H1 (cell line): ENCODE data around the gene SART1. TPM values are rescaled to one million over a fixed set of nuclear protein-coding genes. Genes with fewer than 3 reads are reported as not detected.

Source experiments
- CTCF ChIA-PET: fragments of 300-600 bp; sonication (Branson Sonifier 250); formaldehyde crosslinking; loops from one replicate; lab custom pipeline; 2021; ENCODE audit not compliant: partially characterized antibody; lab: Charles Lee
- POLR2A ChIA-PET: fragments of 300-600 bp; sonication (Branson Sonifier 250); formaldehyde crosslinking; loops from one replicate; lab custom pipeline; 2021; ENCODE audit warnings: inconsistent platforms; ENCODE audit not compliant: partially characterized antibody; lab: Charles Lee
- DNase-seq, 2 experiments: peaks; one replicate each; pipeline versions ENCODE4 v3.0.0 to v3.0.0-alpha.2; 2010 to 2022; ENCODE audit warnings: low spot score in 2 of 2, low read depth in 1 of 2, mixed read lengths in 1 of 2
- FAIRE-seq: peaks from 2 replicates; lab custom pipeline; 2011; peaks lifted over from hg19 to GRCh38; lab: Jason Lieb, UNC
- H2AFZ ChIP-seq: 2 replicates; pipeline ENCODE4 v1.8.1; 2012; ENCODE audit warnings: low read length, inconsistent platforms
- H2AK5ac ChIP-seq: 2 replicates; pipeline ENCODE4 v1.6.1; 2013; ENCODE audit warnings: low read depth, low read length
- H2BK120ac ChIP-seq: replicated peaks from 2 replicates; pipeline ENCODE3; 2013; ENCODE audit warnings: low read depth, low read length, inconsistent platforms
- H2BK12ac ChIP-seq: 2 replicates; pipeline ENCODE4 v1.6.1; 2013; ENCODE audit warnings: low read depth, low read length
- H2BK15ac ChIP-seq: 2 replicates; pipeline ENCODE4 v1.6.1; 2013; ENCODE audit warnings: low read length
- H2BK20ac ChIP-seq: 2 replicates; pipeline ENCODE4 v1.6.1; 2013; ENCODE audit warnings: low read length
- H2BK5ac ChIP-seq: 2 replicates; pipeline ENCODE4 v1.6.1; 2013; ENCODE audit warnings: low read depth, low read length
- H3K14ac ChIP-seq: 2 replicates; pipeline ENCODE4 v1.6.1; 2013; ENCODE audit warnings: inconsistent platforms; ENCODE audit not compliant: insufficient read length
- H3K18ac ChIP-seq: 2 replicates; pipeline ENCODE4 v1.6.1; 2013; ENCODE audit warnings: low read length; ENCODE audit errors: extremely low read depth
- H3K23ac ChIP-seq: 2 replicates; pipeline ENCODE4 v1.6.1; 2013; ENCODE audit warnings: inconsistent platforms; ENCODE audit not compliant: insufficient read length
- H3K23me2 ChIP-seq: 2 replicates; pipeline ENCODE4 v1.6.1; 2013; ENCODE audit warnings: low read depth, low read length
- H3K27ac ChIP-seq: 2 replicates; pipeline ENCODE4 v1.6.1; 2011; ENCODE audit warnings: low read depth, low read length, inconsistent platforms
- H3K27me3 ChIP-seq, 4 experiments: replicated peaks in 1 of 4; 1 replicate in 1 of 4; 2 replicates in 3 of 4; pipeline versions ENCODE4 v1.6.1 to v1.8.1; 2011 to 2013; ENCODE audit warnings: low read length in 3 of 4, mild to moderate bottlenecking in 3 of 4, inconsistent platforms in 2 of 4, mixed read lengths in 2 of 4, moderate library complexity in 1 of 4; ENCODE audit not compliant: control insufficient read depth in 3 of 4, insufficient read depth in 3 of 4; ENCODE audit errors: extremely low read depth in 1 of 4
- H3K36me3 ChIP-seq, 4 experiments: 2 replicates each; pipeline versions ENCODE4 v1.6.1 to v1.8.1; 2011 to 2013; ENCODE audit warnings: mild to moderate bottlenecking in 4 of 4, low read length in 3 of 4, moderate library complexity in 2 of 4, control low read depth in 1 of 4, inconsistent platforms in 1 of 4; ENCODE audit not compliant: insufficient read depth in 4 of 4, control insufficient read depth in 2 of 4
- H3K4ac ChIP-seq: replicated peaks from 2 replicates; pipeline ENCODE3; 2013; ENCODE audit warnings: low read length, low read depth, mixed read lengths, inconsistent platforms; ENCODE audit not compliant: insufficient read length
- H3K4me1 ChIP-seq, 4 experiments: replicated peaks in 1 of 4; 1 replicate in 1 of 4; 2 replicates in 3 of 4; pipeline versions ENCODE4 v1.6.1 to v1.8.1; 2011 to 2013; ENCODE audit warnings: low read length in 3 of 4, inconsistent platforms in 2 of 4, mixed read lengths in 1 of 4; ENCODE audit not compliant: insufficient read depth in 4 of 4, control insufficient read depth in 3 of 4
- H3K4me2 ChIP-seq, 2 experiments: 2 replicates each; pipeline versions ENCODE4 v1.6.1 to v1.8.1; 2011 to 2013; ENCODE audit warnings: low read depth in 2 of 2, low read length in 2 of 2, control low read depth in 1 of 2, inconsistent platforms in 1 of 2, mild to moderate bottlenecking in 1 of 2; ENCODE audit not compliant: insufficient read depth in 1 of 2
- H3K4me3 ChIP-seq, 4 experiments: fragments of 200-600, 300-600 bp in 1 of 4; sonication (generic), shearing (Covaris generic), sonication (Bioruptor Twin) in 1 of 4; 2 replicates each; pipeline versions ENCODE4 v1.5.1 to v1.8.1; 2011 to 2016; ENCODE audit warnings: low read length in 4 of 4, low read depth in 3 of 4, control low read depth in 2 of 4, inconsistent platforms in 2 of 4, mild to moderate bottlenecking in 2 of 4, mixed read lengths in 1 of 4, moderate library complexity in 1 of 4; ENCODE audit not compliant: insufficient read depth in 2 of 4; ENCODE audit errors: extremely low read depth in 1 of 4
- H3K56ac ChIP-seq: replicated peaks from 2 replicates; pipeline ENCODE3; 2013; ENCODE audit warnings: low read depth, mild to moderate bottlenecking, mixed read lengths, low read length, inconsistent platforms; ENCODE audit not compliant: insufficient read length
- H3K79me1 ChIP-seq: 2 replicates; pipeline ENCODE4 v1.6.1; 2013; ENCODE audit warnings: low read depth, low read length, control low read depth
- H3K79me2 ChIP-seq, 2 experiments: 2 replicates each; pipeline versions ENCODE4 v1.6.1 to v1.8.1; 2012 to 2013; ENCODE audit warnings: low read length in 2 of 2, mild to moderate bottlenecking in 2 of 2, inconsistent platforms in 1 of 2; ENCODE audit not compliant: insufficient read depth in 2 of 2, control insufficient read depth in 1 of 2
- H3K9ac ChIP-seq, 4 experiments: replicated peaks in 1 of 4; 1 replicate in 1 of 4; 2 replicates in 3 of 4; pipeline versions ENCODE4 v1.6.1 to v1.8.1; 2011 to 2013; ENCODE audit warnings: low read depth in 3 of 4, low read length in 3 of 4, control low read depth in 2 of 4, mild to moderate bottlenecking in 2 of 4, moderate library complexity in 2 of 4, inconsistent platforms in 1 of 4; ENCODE audit errors: extremely low read depth in 1 of 4
- H3K9me3 ChIP-seq, 2 experiments: 2 replicates each; pipeline versions ENCODE4 v1.6.1 to v1.8.1; 2012 to 2013; ENCODE audit warnings: mild to moderate bottlenecking in 2 of 2, moderate library complexity in 2 of 2, control low read depth in 1 of 2, inconsistent platforms in 1 of 2, low read depth in 1 of 2, low read length in 1 of 2, mixed read lengths in 1 of 2; ENCODE audit not compliant: insufficient read depth in 2 of 2
- H4K20me1 ChIP-seq, 2 experiments: replicated peaks in 1 of 2; 2 replicates each; pipeline versions ENCODE3 to v1.8.1; 2011 to 2013; ENCODE audit warnings: inconsistent platforms in 2 of 2, low read length in 2 of 2, mild to moderate bottlenecking in 1 of 2; ENCODE audit not compliant: insufficient read depth in 2 of 2, control insufficient read depth in 1 of 2
- H4K5ac ChIP-seq: 2 replicates; pipeline ENCODE4 v1.6.1; 2013; ENCODE audit warnings: low read length, low read depth, mixed read lengths, inconsistent platforms; ENCODE audit not compliant: insufficient read length
- H4K8ac ChIP-seq: 2 replicates; pipeline ENCODE4 v1.8.0; 2013; ENCODE audit warnings: mild to moderate bottlenecking, moderate library complexity, low read length, inconsistent platforms; ENCODE audit not compliant: insufficient read depth; ENCODE audit errors: extremely low read depth
- H4K91ac ChIP-seq: replicated peaks from 2 replicates; pipeline ENCODE3; 2013; ENCODE audit warnings: low read length, mixed read lengths, inconsistent platforms; ENCODE audit not compliant: insufficient read length
- ASH2L ChIP-seq: fragments of 200-600, 300-600 bp; sonication (generic); IDR thresholded peaks from one replicate; pipeline ENCODE4 v1.7.1; 2017; ENCODE audit warnings: low read length
- ATF2 ChIP-seq: IDR thresholded peaks from 2 replicates; pipeline ENCODE4 v1.6.1; 2012; ENCODE audit warnings: low read length, inconsistent platforms
- BACH1 ChIP-seq: IDR thresholded peaks from 2 replicates; pipeline ENCODE4 v1.6.1; 2012; ENCODE audit warnings: low read length, improper control_type of control experiment
- EZH2 ChIP-seq: fragments of 200-600 bp; sonication (generic); IDR thresholded peaks from 2 replicates; pipeline ENCODE4 v1.7.1; 2012; ENCODE audit warnings: low read depth, mild to moderate bottlenecking, moderate library complexity, low read length, inconsistent platforms; ENCODE audit not compliant: severe bottlenecking
- PHF8 ChIP-seq: fragments of 200-600 bp; sonication (generic); conservative IDR thresholded peaks from 2 replicates; pipeline ENCODE4 v1.7.1; 2012; ENCODE audit warnings: low read depth, mild to moderate bottlenecking, inconsistent platforms, low read length, moderate library complexity
- POLR2A ChIP-seq, 2 experiments: IDR thresholded peaks; 1 replicate in 1 of 2; 2 replicates in 1 of 2; pipeline ENCODE4 v1.6.1; 2011; ENCODE audit warnings: low read depth in 2 of 2, low read length in 2 of 2, mild to moderate bottlenecking in 2 of 2; ENCODE audit errors: control extremely low read depth in 1 of 2
- RBBP5 ChIP-seq: IDR thresholded peaks from 2 replicates; pipeline ENCODE4 v1.7.1; 2012; ENCODE audit warnings: low read depth, mild to moderate bottlenecking, inconsistent platforms, low read length, moderate library complexity, borderline replicate concordance
- SIRT6 ChIP-seq: IDR thresholded peaks from one replicate; pipeline ENCODE4 v1.7.1; 2012; ENCODE audit warnings: low read length, inconsistent platforms
- SRF ChIP-seq: IDR thresholded peaks from 2 replicates; pipeline ENCODE4 v1.6.1; 2011; ENCODE audit warnings: mild to moderate bottlenecking, low read depth, low read length, moderate library complexity
- TAF7 ChIP-seq: optimal IDR thresholded peaks from 2 replicates; pipeline ENCODE3; 2011; ENCODE audit warnings: low read depth, mild to moderate bottlenecking, inconsistent platforms, low read length, moderate library complexity, borderline replicate concordance
- TCF12 ChIP-seq: IDR thresholded peaks from 2 replicates; pipeline ENCODE4 v1.6.1; 2011; ENCODE audit warnings: low read depth, mild to moderate bottlenecking, low read length
- WGBS, 2 experiments: shearing (Covaris generic) in 1 of 2; methylation state at CpG; one replicate each; pipeline versions ENCODE4 v1.1.6 to v1.1.7; 2013 to 2015; ENCODE audit warnings: low lambda C conversion rate in 2 of 2, mixed read lengths in 2 of 2, inconsistent platforms in 1 of 2, low coverage in 1 of 2, missing lambda C conversion rate in 1 of 2; ENCODE audit not compliant: insufficient replicate concordance in 2 of 2, insufficient coverage in 1 of 2, insufficient read length in 1 of 2; ENCODE audit errors: extremely low coverage in 1 of 2, missing lambda C conversion rate in 1 of 2; 5-methylcytosine and 5-hydroxymethylcytosine counted together
- polyA plus RNA-seq, 7 experiments: library from polyadenylated mRNA; depleted of rRNA in 3 of 7; stranded (reverse) in 5 of 7; unstranded in 2 of 7; fragments of >200 nt in 5 of 7; fragments of 200-250 nt in 2 of 7; gene quantifications; 1 replicate in 5 of 7; 2 replicates in 1 of 7; 4 replicates in 1 of 7; pipeline versions ENCODE4 v1.2.1 to v1.2.3, GENCODE V29; 2011 to 2013; ENCODE audit warnings: missing spikeins in 2 of 7, mixed read lengths in 2 of 7
- total RNA-seq: library from RNA; stranded (reverse); fragmentation: NEBNext Ultra II Directional; extraction: Animal tissue kit (Norgen Biotek cat#: 25700); gene quantifications from 2 replicates; pipeline ENCODE4 v1.2.1, GENCODE V29; 2021

The SART1 gene
- total and polyA plus RNA-seq, 2 of the 8 experiments (the other 6 are each of a cell fraction or from before 2014, with no cell fraction given) = 9.7 to 46.1 TPM

- peak overlapping the region; percentile 66 for H4K5ac ChIP-seq
- CTCF ChIA-PET = interaction anchor here (1.0 to 3.9 kb wide), 9 partner anchors 12 to 59 kb away, joined by 3 to 16 read pairs (median 4); partner anchors contain the start of genes FIBP and SART1
- peaks cover 3 to 25% (median 15%) of the 10 kb centered on the region in 4 experiments for H3K4me1 ChIP-seq
- no peak overlapping the region for H3K23ac ChIP-seq
- H3K23me2 ChIP-seq = peaks cover 3% of the 10 kb centered on the region; the same call in 1 of the 2 replicates
- peak overlapping the region; percentile 97 for H4K91ac ChIP-seq
- H2BK5ac ChIP-seq = peak overlapping the region; percentile 62
- DNase-seq (no peak), FAIRE-seq (no peak)
- H3K9ac ChIP-seq = peak overlapping the region in 3 of 4 experiments; percentile 13 to 60 (median 27); a peak in 5 of 7 replicates
- H2AK5ac ChIP-seq = peak overlapping the region; percentile 55; the same call in 1 of the 2 replicates
- WGBS, 2 experiments = 54% methylated on average over 11 of the region's 11 CpGs; no CpG with 5 or more reads in 1 of the 2 experiments
- H3K79me2 ChIP-seq = no peaks in the 10 kb centered on the region
- no peaks in the 10 kb centered on the region for H3K36me3 ChIP-seq
- peak overlapping the region; percentile 95; the same call in 1 of the 2 replicates for H4K8ac ChIP-seq
- H4K20me1 ChIP-seq = no peaks in the 10 kb centered on the region
- H3K4me2 ChIP-seq = peak overlapping the region; percentile 56 to 77
- H3K4me3 ChIP-seq = peak overlapping the region; percentile 3 to 54 (median 30); a peak in 7 of 8 replicates
- peak overlapping the region; percentile 36 for H3K4ac ChIP-seq
- POLR2A ChIA-PET = interaction anchor here (0.6 to 2.8 kb wide), 13 partner anchors 8 to 106 kb away, joined by 3 to 13 read pairs (median 3); partner anchors contain the start of genes CCDC85B, CFL1 and SF3B2
- H3K27ac ChIP-seq = peak overlapping the region; percentile 80
- peak overlapping the region; percentile 92 for H2BK120ac ChIP-seq
- H3K27me3 ChIP-seq = no peaks in the 10 kb centered on the region
- no peak overlapping the region for H2BK15ac ChIP-seq
- no peak overlapping the region for H3K14ac ChIP-seq
- no peak overlapping the region for H2AFZ ChIP-seq
- no peaks in the 10 kb centered on the region for H3K9me3 ChIP-seq
- no peaks in the 10 kb centered on the region for H3K79me1 ChIP-seq
- peak overlapping the region; percentile 97 for H2BK12ac ChIP-seq
- H3K18ac ChIP-seq = peak overlapping the region; percentile 91
- no peak overlapping the region for H3K56ac ChIP-seq
- H2BK20ac ChIP-seq = peak overlapping the region; percentile 82; the same call in 1 of the 2 replicates
- TF ChIP-seq ASH2L (no peak), BACH1 (no peak), POLR2A (IDR thresholded peaks at IDR 0.05; ENCODE audit: control extremely low read depth in 1 of 2, low read depth in 2 of 2, low read length in 2 of 2) (peak in 1 of 2 experiments; percentile 24; a peak in 1 of 3 replicates), RBBP5 (no peak), TCF12 (no peak), PHF8 (no peak), EZH2 (no peak), SRF (no peak), TAF7 (no peak), ATF2 (no peak), SIRT6 (no peak)
These were observed 15.5 kb upstream of the SART1 start for GRCh38 chr11:65945941-65946558.
